UCSD-AML1 (cell line): ENCODE data around the gene PGC.

Experiments used
- DNase-seq: peaks from one replicate; lab custom pipeline; 2025; ENCODE audit not compliant: unreplicated experiment; lab: John Stamatoyannopoulos, UW

The PGC gene

DNA sequence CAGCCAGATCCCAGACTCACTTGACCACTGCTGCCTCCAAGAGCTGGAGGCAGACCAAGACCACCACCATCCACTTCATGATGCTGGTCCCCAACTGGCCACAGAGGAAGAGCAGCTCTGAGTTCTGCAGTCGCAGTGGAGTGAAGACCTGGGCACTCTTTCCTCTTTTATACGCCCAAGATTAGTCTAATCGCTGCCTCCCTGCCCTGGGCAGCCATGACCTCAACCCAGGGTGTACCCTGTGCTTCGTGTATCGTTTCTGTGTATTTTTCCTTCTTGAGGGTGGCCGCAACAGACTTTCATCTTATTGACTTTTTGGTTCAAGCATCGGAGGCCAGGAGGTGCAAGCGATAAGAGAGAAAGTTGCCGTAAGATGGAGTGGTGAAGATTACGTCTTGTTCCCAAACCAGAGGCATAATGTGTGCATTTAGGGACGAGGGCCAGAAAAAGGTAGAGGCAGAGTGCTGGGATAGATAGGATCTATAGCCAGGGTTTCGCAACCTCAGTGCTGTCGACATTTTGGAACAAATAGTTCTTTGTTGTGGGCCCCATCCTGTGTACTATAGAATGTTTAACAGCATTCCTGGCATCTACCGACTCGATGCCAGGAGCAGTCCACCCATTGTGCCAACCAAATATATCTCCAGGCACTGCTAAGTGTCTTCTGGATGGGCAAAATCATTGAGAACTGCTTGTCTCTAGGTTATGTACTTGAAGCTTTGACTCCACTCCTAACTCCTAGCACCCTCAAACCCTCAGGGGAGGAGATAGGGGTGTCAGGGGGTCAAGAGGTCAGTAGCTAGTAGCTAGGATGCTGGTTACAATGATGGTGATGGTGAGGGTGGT, at the start of gene PGC:
PGC (minus strand) TSS at position 142 of the 846 bp plus-strand sequence; CDS start at position 79, 63 bp downstream.
- DNase-seq, result no peak

DNA sequence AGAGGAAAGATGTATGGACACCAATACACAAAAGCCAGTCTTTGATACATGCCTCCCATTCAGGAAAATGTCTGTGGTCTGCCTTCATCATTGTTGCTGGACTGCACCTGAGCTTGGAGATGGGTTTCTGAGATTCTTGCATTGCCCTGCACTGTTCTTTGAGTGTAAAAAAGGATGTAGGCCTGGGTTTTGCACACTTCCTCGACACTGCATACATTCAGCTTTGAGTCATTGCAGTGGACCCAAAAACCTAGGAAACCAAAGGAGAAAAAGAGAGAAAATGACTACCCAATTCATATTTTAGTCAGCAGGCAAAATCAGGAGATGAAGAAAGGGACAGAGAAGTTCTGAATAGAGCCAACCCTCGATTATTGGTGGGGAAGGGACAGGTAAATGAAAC, 49.3 kb upstream of the PGC start:
- DNase-seq, result no peak

DNA sequence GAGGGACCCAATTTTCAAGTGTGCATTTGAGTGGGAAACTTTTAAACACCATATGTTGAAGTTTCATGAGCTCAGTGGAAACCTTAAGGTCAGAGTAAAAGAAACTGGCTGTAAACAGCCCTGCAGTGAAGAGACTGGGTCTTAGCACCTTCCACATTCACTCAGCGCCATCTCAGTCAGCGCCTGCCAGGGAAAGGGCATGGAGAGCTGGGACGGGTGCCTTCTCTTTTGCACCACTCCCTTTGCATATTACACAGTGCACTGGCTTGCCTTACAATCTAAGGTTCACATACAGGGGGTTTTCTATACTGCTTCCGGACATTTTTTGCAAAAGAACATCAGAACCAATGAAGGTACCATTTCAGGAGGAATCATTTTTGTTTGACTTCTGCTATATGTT, 44.8 kb upstream of the PGC start:
- DNase-seq, result no peak

DNA sequence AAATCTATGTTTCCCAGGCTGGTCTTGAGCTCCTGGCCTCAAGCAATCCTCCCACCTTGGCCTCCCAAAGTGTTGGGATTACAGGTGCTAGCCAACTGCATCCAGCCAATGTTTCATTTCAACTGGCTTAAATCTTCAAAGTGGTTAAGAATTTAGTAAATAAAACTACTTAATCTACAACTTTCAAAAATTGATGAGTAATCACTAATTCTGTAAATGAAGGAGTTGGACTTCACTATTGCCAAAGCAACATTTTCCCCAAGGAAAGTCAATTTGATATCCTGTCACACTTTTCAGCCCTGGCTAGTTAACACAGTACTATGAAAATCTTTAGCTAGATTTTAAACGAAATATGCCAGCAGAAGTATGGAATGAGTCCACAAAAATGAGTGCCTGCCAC, 44.1 kb upstream of the PGC start:
- no peak for DNase-seq

DNA sequence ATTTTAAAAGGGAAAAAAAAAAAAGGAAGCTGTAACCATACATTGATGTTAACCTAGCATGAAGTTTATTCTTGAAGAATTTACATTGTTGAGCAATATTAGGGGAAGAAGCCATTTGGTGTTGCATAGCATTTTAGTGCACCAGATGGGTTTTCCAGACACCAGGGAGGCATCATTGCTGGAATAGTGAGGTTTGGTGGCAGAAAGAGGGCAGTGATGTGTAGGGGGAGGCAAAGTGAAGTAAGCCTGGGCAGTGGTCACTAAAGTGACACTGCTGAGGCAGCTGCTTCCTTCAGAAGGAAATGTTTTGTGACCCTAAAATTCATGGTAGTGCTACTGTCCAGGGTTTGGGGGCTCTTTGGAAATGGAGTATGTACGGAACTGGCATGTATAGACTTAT, 42.8 kb upstream of the PGC start:
- no peak for DNase-seq

DNA sequence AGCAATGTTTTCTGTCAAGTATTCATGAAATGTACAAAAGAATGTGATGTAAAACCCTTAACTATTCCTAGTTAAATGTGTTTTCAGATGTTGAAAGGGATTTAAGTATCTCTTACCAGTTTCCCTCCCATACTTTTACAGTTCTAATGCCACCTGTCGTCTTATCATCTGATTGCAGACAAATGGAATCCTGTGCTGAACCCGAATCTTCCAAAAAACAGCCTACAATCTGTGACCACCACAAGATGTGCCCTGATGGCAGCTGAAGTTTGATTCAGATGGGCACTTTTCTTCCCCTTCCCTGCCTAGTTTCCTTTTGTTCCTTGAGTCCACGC, 42.2 kb upstream of the PGC start:
- no peak for DNase-seq

DNA sequence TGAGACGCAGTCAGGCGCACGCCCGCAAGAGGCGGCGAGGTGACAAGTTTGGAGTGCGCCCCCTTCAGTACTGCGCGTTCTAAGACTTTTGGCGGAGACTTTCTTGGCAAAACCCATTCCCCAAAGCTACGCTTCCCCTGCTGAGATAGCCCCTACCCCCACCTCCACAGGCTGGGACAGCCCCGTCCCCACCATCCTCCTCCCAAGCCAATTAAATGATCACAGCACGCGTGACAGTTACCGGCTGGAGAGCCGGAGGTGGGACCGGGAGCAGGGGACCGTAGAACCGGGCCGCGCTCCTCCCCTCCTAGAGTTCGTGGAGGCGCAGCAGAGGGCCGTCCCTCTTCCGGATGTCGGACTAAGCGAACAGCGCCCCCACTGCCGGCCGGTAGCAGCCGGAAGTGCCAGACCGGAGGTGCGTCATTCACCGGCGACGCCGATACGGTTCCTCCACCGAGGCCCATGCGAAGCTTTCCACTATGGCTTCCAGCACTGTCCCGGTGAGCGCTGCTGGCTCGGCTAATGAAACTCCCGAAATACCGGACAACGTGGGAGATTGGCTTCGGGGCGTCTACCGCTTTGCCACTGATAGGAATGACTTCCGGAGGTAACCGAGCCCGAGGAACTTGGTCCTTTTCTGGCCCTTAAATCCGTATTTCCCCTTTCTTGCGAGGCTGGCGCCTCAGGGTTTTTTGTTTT, 40.2 kb upstream of the PGC start, which contains the start of gene TOMM6:
TOMM6 (plus strand) TSS at position 476 of the 699 bp plus-strand sequence; CDS start at position 480, 4 bp downstream.
- peak; percentile 95 for DNase-seq

DNA sequence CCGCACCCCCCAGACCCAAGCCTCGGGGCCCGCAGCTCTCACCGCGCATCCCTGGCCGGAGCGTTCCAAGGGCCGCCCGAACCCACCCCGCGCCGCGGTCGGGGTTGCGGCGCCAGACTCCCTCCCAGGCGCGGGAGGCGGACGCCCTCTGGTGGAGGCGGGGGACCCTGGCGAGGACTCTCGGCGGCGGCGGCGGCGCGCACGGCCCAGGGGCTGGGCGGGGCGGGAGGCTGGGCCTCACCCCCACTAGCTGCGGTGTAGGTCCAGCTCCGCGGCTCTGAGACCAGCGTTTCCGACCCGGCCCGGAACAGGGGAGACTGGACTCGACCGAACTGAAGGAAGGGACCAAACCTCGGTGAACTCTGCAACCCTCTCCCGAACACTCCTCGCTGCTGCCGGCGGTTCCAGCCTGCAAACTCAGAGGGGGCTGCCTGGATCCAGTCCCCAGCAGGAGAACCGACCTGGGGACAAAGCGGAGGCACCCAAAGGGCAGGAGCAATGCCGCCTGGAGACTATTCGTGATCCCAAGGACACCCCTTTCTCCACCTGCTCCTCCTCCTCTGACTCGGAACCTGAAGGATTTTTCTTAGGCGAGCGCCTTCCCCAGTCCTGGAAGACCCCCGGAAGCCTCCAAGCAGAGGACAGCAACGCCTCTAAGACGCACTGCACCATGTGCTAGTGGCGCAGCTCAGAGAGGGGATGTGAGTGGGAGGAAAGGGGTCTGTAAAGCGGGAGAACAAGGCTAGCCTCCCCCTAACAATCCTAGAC, 39.4 kb upstream of the PGC start:
- peak; percentile 87 for DNase-seq

DNA sequence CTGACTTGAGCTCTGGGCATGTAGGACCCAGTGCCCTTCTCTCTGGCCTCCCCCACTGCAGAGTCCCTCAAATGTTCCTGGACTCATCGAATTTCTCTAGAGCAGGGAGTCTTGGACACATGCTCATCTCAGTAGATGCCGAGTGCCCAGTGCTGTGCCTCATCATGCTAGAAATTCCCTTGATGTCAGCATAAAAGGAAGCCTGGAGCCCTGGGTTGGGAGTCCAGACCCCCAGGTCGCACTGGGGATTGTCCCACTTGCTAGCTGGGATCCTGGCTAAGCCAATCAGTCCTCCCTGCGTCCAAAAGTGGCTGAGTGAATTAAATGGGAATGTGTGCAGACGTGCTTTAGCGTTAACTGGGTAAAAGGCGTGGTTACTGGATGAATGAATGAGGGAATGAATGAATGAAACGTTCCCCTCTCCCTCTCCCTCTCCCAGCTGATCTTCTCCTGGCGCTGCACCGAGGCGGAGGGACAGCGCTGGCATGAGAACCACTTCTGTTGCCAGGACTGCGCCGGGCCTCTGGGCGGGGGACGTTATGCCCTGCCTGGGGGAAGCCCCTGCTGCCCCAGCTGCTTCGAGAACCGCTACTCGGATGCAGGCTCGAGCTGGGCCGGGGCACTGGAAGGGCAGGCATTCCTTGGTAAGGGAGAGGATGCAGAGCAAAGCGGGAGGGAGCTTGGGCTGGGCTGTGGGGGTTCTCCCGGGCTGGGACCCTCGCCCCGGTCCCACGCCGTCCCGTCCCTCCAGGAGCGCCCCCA, 38.7 kb upstream of the PGC start:
- no peak for DNase-seq

DNA sequence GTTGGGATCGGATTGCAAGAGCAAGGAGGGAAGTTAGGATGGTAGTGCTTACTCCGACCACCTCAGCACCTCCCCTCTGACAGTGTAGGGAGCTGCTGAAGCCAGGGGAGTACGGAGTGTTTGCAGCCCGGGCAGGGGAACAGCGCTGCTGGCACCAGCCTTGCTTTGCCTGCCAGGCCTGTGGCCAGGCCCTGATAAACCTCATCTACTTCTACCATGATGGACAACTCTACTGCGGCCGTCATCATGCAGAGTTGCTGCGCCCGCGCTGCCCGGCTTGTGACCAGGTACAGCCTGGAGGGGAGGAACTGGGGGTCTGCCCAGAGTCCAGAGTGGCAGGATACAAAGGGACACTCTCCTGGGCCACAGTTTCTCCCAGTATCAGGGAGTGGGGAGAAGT, 38.1 kb upstream of the PGC start:
- DNase-seq, result no peak

DNA sequence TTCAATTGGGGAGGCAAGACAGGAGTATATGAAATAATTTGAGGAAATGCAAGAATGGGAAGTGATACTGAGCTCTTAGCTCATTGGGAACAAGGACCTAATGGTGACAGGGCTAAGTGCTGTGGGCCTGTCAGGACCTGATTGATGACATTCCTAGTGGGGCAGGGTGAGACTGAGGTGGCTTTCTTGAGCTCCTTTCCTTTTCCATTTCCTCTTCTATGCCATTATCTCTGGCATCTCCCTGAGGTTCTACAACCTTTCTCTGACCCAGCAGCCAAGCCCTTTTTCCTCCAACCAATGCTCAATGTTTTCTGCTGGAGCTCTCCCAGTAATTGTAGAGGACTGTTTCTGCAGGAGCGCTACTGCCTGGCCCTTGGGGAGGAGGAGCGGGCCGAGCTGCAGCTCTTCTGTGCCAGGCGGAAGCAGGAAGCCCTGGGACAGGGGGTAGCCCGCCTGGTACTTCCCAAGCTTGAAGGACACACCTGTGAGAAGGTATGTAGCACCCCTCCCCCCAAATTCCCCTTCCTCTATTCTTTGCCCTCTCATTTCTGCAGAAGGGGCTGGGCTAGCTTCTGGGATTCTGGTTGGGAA, 37.5 kb upstream of the PGC start:
- peak; percentile 61 for DNase-seq

DNA sequence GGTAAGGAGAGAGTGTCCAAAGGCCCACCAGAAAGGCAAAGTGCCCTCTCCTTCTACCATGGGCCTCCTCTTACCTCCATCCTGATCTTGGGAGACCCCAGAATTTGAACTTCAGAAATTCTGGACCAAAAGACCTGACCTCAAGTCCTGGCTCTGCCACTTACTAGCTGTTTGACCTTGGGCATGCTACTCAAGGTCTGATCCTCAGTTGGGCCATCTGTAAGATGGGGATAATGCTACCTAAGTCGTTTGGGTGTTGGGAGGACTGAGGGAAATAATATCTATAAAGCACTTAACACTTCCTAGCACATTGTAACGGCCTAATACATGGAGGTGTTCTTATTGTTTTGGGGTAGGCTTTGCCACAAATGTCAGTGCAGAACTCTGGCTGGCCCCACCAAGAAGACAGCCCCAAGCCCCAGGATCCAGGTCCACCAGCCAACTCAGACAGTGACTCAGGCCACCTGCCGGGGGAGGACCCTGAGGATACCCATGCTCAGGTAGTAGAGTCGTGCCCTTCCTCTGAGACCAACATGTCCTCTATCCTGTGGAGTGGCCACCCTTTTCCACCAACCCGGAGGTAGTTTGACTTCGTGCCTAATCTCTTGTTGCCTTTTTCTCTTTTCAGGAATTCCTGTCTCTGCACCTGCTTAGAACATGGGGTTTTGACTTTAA, 36.0 kb upstream of the PGC start:
- no peak for DNase-seq

DNA sequence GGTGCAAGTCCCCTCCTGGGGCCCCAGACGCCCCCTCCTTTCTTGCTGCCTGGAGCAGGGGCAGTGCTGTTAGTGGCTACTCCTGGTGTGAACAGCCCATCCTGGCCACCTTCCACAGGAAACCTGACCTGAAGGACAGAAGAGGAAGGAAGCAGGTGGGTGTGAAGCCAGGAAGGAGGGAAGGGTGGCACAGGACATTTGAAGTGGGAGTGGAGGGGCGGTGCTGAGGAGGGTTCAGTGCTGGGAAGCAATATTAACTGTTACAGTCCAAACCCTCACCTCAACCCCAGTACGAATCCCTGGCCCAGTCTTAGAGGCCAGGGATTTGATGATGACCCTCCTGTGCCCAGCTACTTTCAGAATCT, 34.2 kb upstream of the PGC start:
- peak; percentile 62 for DNase-seq

DNA sequence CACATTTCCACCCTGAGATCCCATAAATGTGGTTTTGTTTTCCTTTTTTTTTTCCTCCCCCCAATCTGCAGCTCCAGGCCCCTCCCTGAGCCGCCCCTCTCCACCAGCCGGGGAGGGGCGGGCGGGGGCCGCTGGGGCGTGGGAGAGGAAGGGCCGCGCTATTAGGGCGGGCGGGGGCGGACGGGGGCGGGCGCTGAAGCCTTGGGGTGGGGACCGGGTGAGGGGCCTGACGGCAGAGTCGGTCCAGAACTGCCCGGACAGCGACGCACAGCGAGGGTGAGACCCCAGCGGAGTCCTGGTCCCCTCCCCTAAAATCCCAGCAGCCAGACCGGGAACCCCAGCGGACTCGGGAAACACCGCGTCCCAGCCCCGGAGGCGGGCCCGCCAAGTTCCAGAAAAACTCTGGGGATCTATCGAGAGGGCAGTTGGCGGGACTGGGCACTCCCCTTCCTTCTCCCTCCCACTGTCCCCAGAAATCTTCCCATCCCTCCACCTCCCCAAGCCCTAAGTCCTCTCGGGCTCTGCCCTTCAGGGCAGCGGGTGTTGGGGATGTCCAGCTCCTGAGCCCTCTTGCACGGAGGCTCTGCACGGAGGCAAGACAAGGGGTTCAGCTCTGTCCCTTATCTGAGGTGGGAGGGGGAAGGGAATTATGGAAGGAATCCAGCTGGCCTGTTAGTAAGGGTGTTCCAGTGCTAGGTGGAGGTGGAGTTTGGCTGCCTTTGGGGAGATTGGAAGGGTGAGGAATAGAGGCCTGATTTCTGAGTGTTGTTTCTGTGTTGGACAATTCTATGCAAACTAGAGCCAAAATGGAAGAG, 33.6 kb upstream of the PGC start, which contains the start of gene PRICKLE4:
PRICKLE4 (plus strand) TSS at position 232 of the 815 bp plus-strand sequence. CDS start 2,692 bp downstream, outside the sequence.
- peak; percentile 60 for DNase-seq

DNA sequence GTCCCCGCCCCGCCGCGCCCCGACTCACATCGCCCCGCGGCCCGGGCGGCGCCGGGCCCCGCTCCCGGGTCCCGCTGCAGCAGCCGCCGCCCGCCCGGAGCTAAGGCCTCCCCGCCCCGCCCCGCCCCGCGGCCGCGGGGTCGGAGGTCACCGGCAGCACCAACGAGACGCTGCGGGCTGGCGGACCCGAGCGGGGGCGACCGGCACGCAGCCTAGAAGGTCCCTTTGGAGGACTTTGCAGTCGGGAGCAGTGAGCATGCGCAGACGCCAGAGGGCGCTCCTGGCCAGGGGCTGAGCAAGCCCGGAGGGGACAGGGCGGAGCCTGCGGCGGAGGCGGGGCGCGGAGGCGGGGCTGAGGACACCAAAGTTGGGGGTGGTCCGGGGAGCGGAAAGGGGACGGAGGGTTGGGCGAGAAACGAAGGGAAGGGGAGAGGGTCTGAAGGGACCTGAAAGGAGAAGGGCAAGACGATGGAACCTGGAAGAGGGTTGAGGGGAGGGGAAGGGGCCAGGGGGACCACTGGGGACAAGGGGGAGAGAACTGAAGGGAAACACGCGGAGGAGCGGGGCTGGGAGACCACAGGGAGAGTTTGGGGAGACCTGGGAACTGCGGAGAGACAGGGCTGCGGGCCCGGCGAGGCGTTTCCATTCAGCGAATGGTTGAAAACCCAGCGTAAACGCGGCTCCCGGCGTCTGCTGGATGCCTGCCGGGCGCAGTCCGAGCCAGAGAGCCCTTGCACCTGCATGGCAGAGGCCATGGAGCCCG, 32.8 kb upstream of the PGC start, which contains the start of gene FRS3:
FRS3 (minus strand) TSS at position 113 of the 763 bp plus-strand sequence. CDS start 2,913 bp downstream, outside the sequence.
- DNase-seq, result peak; percentile 98

DNA sequence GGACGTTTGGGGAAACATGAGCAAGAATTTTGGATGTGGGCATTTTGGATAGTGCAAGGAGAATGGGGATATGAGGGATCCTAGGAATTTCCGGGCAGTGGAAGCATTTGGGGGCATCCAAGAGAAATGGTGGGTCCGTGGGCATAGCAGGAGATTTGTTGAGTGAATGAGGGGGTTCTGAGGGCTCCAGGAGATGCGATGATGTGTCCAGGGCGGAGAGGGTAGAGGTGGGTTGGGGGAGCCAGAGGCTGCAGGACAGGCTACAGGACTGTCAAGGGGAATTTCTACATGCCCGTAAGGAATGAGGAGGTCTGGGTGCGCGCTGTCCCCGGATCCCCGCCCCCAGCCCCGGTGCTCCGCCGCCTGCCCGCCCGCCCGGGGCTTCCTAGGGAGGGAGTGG, 32.1 kb upstream of the PGC start:
- DNase-seq, result no peak

DNA sequence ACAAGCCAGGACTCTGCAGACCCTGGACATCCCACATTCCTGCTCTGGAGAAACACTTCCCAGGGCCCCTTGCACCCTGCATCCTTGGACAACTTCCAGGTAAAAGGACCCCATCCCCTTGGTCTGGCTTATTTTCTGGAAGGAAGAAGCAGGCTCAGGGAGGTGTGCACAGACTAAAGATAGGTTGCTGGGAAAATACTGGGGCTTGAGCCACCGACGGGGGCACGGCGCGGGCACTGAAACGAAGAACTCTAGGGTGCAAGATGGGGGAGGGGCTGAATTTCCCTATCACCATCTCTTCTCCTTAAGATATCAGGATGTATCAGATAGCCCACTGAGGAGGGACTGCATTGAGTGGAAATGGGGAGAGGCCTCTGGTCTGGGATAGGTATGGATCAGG, 31.7 kb upstream of the PGC start:
- no peak for DNase-seq
